Smooth muscle cell (in vitro differentiated cells): ENCODE measurements around the gene OR5T2. TPM values are rescaled to one million over a fixed set of nuclear protein-coding genes. Genes with fewer than 3 reads are reported as not detected.

Experiments
- DNase-seq: peaks from one replicate; lab custom pipeline; 2025; ENCODE audit not compliant: unreplicated experiment; lab: John Stamatoyannopoulos, UW
- H2AFZ ChIP-seq: fragments of 200-600 bp; sonication (generic); 2 replicates; pipeline ENCODE4 v1.6.0; 2016; ENCODE audit warnings: antibody characterized with exemption, low read depth, mild to moderate bottlenecking
- H3F3A ChIP-seq: fragments of 200-600 bp; sonication (generic); 2 replicates; pipeline ENCODE4 v1.6.0; 2017; ENCODE audit warnings: antibody characterized with exemption, low read depth
- H3K27ac ChIP-seq: fragments of 200-600 bp; sonication (generic); 2 replicates; pipeline ENCODE4 v1.5.1; 2016; ENCODE audit warnings: low read depth, mild to moderate bottlenecking
- H3K27me3 ChIP-seq: fragments of 200-600 bp; sonication (generic); 2 replicates; pipeline ENCODE4 v1.6.1; 2016; ENCODE audit warnings: low read depth, mild to moderate bottlenecking
- H3K36me3 ChIP-seq: fragments of 200-600 bp; sonication (generic); 2 replicates; pipeline ENCODE4 v1.5.1; 2016; ENCODE audit warnings: low read depth
- H3K4me1 ChIP-seq: fragments of 200-600 bp; sonication (generic); 2 replicates; pipeline ENCODE4 v1.5.1; 2016; ENCODE audit warnings: low read depth
- H3K4me2 ChIP-seq: fragments of 200-600 bp; sonication (generic); 2 replicates; pipeline ENCODE4 v1.6.0; 2016; ENCODE audit warnings: mild to moderate bottlenecking
- H3K4me3 ChIP-seq: fragments of 200-600 bp; sonication (generic); 2 replicates; pipeline ENCODE4 v1.5.1; 2016; ENCODE audit warnings: mild to moderate bottlenecking
- H3K79me2 ChIP-seq: fragments of 200-600 bp; sonication (generic); 2 replicates; pipeline ENCODE4 v1.6.0; 2016; ENCODE audit warnings: low read depth, mild to moderate bottlenecking
- H3K9ac ChIP-seq: fragments of 200-600 bp; sonication (generic); 2 replicates; pipeline ENCODE4 v1.6.0; 2016; ENCODE audit warnings: low read depth
- H3K9me3 ChIP-seq: fragments of 200-600 bp; sonication (generic); replicated peaks from 2 replicates; pipeline ENCODE4 v1.5.1; 2016; ENCODE audit warnings: low read depth
- H4K20me1 ChIP-seq: fragments of 200-600 bp; sonication (generic); 2 replicates; pipeline ENCODE4 v1.6.0; 2016; ENCODE audit warnings: low read depth
- CTCF ChIP-seq: fragments of 200-600 bp; sonication (generic); IDR thresholded peaks from 2 replicates; pipeline ENCODE4 v1.5.1; 2017; ENCODE audit warnings: borderline replicate concordance, mild to moderate bottlenecking, antibody characterized with exemption; ENCODE audit not compliant: insufficient read depth, poor library complexity, severe bottlenecking
- WGBS: methylation state at CpG from one replicate; pipeline ENCODE4 v1.1.7; 2016; ENCODE audit warnings: low lambda C conversion rate; 5-methylcytosine and 5-hydroxymethylcytosine counted together
- polyA plus RNA-seq: library from polyadenylated mRNA; unstranded; fragments of >200 nt; fragmentation: Nextera tagmentation; extraction: Ambion mirVana; gene quantifications from 2 replicates; pipeline ENCODE4 v1.2.1, GENCODE V29; 2016
- total RNA-seq: library from RNA; depleted of rRNA; stranded (reverse); fragments of >200 nt; gene quantifications from 2 replicates; pipeline ENCODE4 v1.2.3, GENCODE V29; 2014

Gene OR5T2
- total and polyA plus RNA-seq, 2 experiments from 2014 or later, result not detected

GRCh38 chr11:56214537-56214936, 19.5 kb downstream of the OR5T2 start:
- Histone ChIP-seq H2AFZ (no peak overlapping the region), H3K4me1 (no peaks in the 10 kb centered on the region), H3K4me2 (no peak overlapping the region), H3K4me3 (no peak overlapping the region), H3K9ac (no peak overlapping the region), H4K20me1 (no peaks in the 10 kb centered on the region), H3K9me3 (no peaks in the 10 kb centered on the region), H3F3A (no peaks in the 10 kb centered on the region), H3K27me3 (no peaks in the 10 kb centered on the region), H3K36me3 (no peaks in the 10 kb centered on the region), H3K79me2 (no peaks in the 10 kb centered on the region), H3K27ac (no peak overlapping the region)
- DNase-seq, result no peak
- TF ChIP-seq CTCF, result no peak
- 94% methylated on average over 2 of the region's 2 CpGs for WGBS

DNA sequence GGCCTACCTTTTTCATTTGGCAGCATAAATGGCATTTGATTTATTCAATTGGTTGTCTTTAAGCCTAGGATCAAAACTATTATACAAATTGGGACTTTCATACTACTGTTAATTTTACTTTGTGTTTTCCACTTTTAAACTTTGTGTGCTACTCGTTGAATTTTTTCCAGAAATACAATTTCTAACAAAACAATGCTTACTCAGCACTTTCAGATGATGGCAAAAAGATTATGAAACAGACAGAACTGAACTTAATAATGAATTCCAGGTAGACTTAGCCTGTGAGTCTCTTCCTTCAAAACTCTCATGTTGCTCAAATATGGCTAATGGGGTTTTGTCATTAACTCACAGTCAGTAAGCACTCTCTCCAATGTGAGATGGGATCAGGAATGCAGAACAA, 26.3 kb downstream of the OR5T2 start:
- Histone ChIP-seq H3K27ac (no peak overlapping the region), H3K27me3 (no peaks in the 10 kb centered on the region), H3K4me2 (no peak overlapping the region), H3K9ac (no peak overlapping the region), H3K4me1 (no peaks in the 10 kb centered on the region), H3K79me2 (no peaks in the 10 kb centered on the region), H4K20me1 (no peaks in the 10 kb centered on the region), H3K36me3 (no peaks in the 10 kb centered on the region), H3F3A (no peaks in the 10 kb centered on the region), H3K4me3 (no peak overlapping the region), H3K9me3 (no peaks in the 10 kb centered on the region), H2AFZ (no peak overlapping the region)
- no peak for TF ChIP-seq CTCF
- DNase-seq, result no peak
- 73% methylated on average over 1 of the region's 1 CpG for WGBS

DNA sequence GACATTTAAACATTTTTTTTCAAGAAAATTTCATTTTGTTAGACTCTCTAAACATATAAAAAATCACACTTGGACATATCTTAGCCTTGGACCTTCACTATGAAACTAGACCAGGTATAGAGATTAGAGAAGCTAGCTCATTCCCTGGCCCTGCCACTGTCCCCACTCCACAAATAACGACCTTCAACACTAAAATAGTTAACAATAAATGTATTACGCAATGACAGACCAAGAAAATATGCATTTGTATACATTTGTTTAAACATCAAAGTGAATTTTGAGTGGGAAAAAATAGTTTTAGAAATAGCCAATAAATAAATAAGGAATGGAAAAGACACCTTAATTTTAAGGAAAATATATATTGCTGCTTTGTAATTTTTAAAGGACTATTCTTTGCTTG, 36.7 kb downstream of the OR5T2 start:
- no peak overlapping the region for H3K4me2 ChIP-seq
- no peak overlapping the region for H3K4me3 ChIP-seq
- no peak overlapping the region for H2AFZ ChIP-seq
- H3K9ac ChIP-seq, result no peak overlapping the region
- H3K27ac ChIP-seq, result no peak overlapping the region
- DNase-seq, result no peak
- WGBS, result 82% methylated on average over 2 of the region's 2 CpGs
- H3K4me1 ChIP-seq, result no peaks in the 10 kb centered on the region
- no peaks in the 10 kb centered on the region for H3K79me2 ChIP-seq
- no peaks in the 10 kb centered on the region for H3K9me3 ChIP-seq
- no peaks in the 10 kb centered on the region for H4K20me1 ChIP-seq
- no peak for TF ChIP-seq CTCF
- no peaks in the 10 kb centered on the region for H3K27me3 ChIP-seq
- no peaks in the 10 kb centered on the region for H3F3A ChIP-seq
- no peaks in the 10 kb centered on the region for H3K36me3 ChIP-seq

DNA sequence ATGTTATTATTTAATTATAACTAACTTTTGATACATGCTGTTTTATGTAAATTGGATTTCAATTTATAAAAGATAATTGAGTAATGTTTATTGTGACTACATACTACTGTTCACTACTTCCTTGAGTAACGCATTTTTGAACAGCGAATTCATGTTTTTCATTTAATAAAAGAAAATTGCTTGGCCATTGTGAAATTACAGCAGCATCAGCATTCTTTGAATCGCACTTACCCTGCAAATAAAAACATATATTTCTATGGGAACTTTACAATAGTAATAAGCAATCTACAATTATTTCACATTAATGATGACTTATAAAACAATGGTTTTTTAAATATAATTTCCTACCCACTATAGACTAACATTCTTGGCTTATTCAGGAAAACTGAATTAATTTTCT, 37.4 kb downstream of the OR5T2 start:
- H3K27ac ChIP-seq, result no peak overlapping the region
- H4K20me1 ChIP-seq, result no peaks in the 10 kb centered on the region
- H3K9me3 ChIP-seq, result no peaks in the 10 kb centered on the region
- TF ChIP-seq CTCF, result no peak
- H3K4me1 ChIP-seq, result no peaks in the 10 kb centered on the region
- H3K4me2 ChIP-seq, result no peak overlapping the region
- no peak overlapping the region for H2AFZ ChIP-seq
- no peaks in the 10 kb centered on the region for H3K36me3 ChIP-seq
- no peaks in the 10 kb centered on the region for H3K79me2 ChIP-seq
- H3K9ac ChIP-seq, result no peak overlapping the region
- no peak for DNase-seq
- no peak overlapping the region for H3K4me3 ChIP-seq
- no peaks in the 10 kb centered on the region for H3F3A ChIP-seq
- no peaks in the 10 kb centered on the region for H3K27me3 ChIP-seq
- WGBS, result 95% methylated on average over 3 of the region's 3 CpGs
